ENCODE results near the gene ZNF576. TPM values are rescaled to one million over a fixed set of nuclear protein-coding genes. Genes with fewer than 3 reads are reported as not detected.

ZNF576 gene
- total and polyA plus RNA-seq, 2 of the 13 experiments (the other 11 are each of a cell fraction or from before 2014, with no cell fraction given) = 7.2 to 9.6 TPM

DNA sequence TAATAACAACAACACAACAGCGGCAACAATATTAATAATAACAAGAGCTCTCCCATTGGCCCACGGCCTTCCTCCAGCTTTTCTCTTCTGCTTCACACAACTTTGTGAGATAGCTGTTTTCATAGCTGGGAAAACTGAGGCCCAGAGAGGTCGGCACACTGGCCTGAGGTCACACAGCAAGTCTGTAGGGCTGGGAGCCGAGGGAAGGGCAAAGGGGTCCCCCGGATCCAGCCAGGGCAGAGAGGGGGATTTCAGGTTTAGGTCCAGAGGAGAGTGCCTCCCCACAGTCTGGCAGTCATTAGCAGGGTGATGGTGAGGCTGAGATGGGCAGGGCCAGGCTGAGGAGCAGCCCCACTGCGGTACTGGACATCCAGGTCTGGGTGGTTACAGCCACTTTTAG, 52.2 kb downstream of the ZNF576 start:
- ATAC-seq = no peak
- no peak for DNase-seq (ENCODE audit: low spot score)
- WGBS (ENCODE audit: low lambda C conversion rate) = 96% methylated on average over 6 of the region's 6 CpGs
- Histone ChIP-seq H4K20me1 (ENCODE audit: insufficient read depth, low read length) (no peaks in the 10 kb centered on the region), H3K27ac (ENCODE audit: extremely low read length, insufficient read depth, low read length) (no peak overlapping the region), H3K4me3 (replicated peaks in 1 of 3; ENCODE audit: insufficient read depth in 1 of 3, low read depth in 2 of 3, low read length in 3 of 3) (no peak overlapping the region), H3K9me3 (ENCODE audit: low read length) (no peaks in the 10 kb centered on the region), H3K27me3 (ENCODE audit: control insufficient read depth in 1 of 2, insufficient read depth in 2 of 2, low read length in 2 of 2) (no peaks in the 10 kb centered on the region), H3K79me2 (ENCODE audit: insufficient read depth, low read length) (no peaks in the 10 kb centered on the region), H2AFZ (ENCODE audit: low read length) (no peak overlapping the region), H3K4me1 (ENCODE audit: insufficient read depth, low read length) (peaks cover 8% of the 10 kb centered on the region), H3K9ac (ENCODE audit: insufficient read depth, low read depth, low read length) (no peak overlapping the region), H3K4me2 (ENCODE audit: low read depth, low read length) (no peak overlapping the region), H3K36me3 (replicated peaks in 1 of 2; ENCODE audit: control insufficient read depth in 1 of 2, insufficient read depth in 2 of 2, low read length in 2 of 2) (no peaks in the 10 kb centered on the region)
- no TSS peak for BruUV-seq (replicated peaks)
- no peak for FAIRE-seq
- CTCF ChIA-PET (ENCODE audit: low intra/inter-chr PET ratio, low total read pairs) = no interaction called here
- intact Hi-C loops (cut with micrococcal nuclease; ENCODE audit: unreplicated experiment) = no loop called here
- in situ Hi-C loops (cut with HindIII; ENCODE audit: extremely low pct_ligation_motif_present, low pct_unique_long_range_greater_than_20kb) = no loop called here
- POLR2A ChIA-PET = no interaction called here
- TF ChIP-seq ZNF7 (CRISPR knock-in tag; IDR thresholded peaks at IDR 0.05) (no peak), ZNF768 (CRISPR knock-in tag; IDR thresholded peaks at IDR 0.05) (peak; percentile 97)

DNA sequence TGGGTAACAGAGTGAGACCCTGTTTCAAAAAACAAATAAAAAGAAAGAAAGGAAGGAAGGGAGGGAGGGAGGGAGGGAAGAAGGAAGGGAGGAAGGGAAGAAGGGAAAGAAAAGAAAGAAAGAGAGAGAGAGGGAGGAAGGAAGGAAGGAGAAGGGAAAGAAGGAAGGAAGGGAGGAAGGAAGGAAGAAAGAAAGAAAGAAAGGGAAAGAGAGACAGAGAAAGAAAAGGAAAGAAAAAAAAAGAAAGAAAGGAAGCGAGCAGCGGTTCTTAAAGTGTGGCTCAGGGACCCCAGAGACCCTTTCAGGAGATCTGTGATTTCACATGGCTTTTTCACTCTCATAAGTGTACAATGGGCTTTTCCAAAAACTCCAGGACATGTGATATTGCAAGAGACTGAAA, 53.1 kb downstream of the ZNF576 start:
- Histone ChIP-seq H3K36me3 (replicated peaks in 1 of 2; ENCODE audit: control insufficient read depth in 1 of 2, insufficient read depth in 2 of 2, low read length in 2 of 2) (no peaks in the 10 kb centered on the region), H3K4me1 (ENCODE audit: insufficient read depth, low read length) (peaks cover 8% of the 10 kb centered on the region), H3K27me3 (ENCODE audit: control insufficient read depth in 1 of 2, insufficient read depth in 2 of 2, low read length in 2 of 2) (no peaks in the 10 kb centered on the region), H2AFZ (ENCODE audit: low read length) (no peak overlapping the region), H3K4me2 (ENCODE audit: low read depth, low read length) (no peak overlapping the region), H3K9ac (ENCODE audit: insufficient read depth, low read depth, low read length) (no peak overlapping the region), H3K4me3 (replicated peaks in 1 of 3; ENCODE audit: insufficient read depth in 1 of 3, low read depth in 2 of 3, low read length in 3 of 3) (no peak overlapping the region), H3K9me3 (ENCODE audit: low read length) (no peaks in the 10 kb centered on the region), H4K20me1 (ENCODE audit: insufficient read depth, low read length) (no peaks in the 10 kb centered on the region), H3K79me2 (ENCODE audit: insufficient read depth, low read length) (no peaks in the 10 kb centered on the region), H3K27ac (ENCODE audit: extremely low read length, insufficient read depth, low read length) (no peak overlapping the region)
- TF ChIP-seq POLR2AphosphoS2 (IDR thresholded peaks at IDR 0.05; ENCODE audit: low read depth, low read length) (no peak), TBP (CRISPR knock-in tag; IDR thresholded peaks at IDR 0.05) (no peak), AGO2 (optimal IDR thresholded peaks at IDR 0.05; ENCODE audit: low read depth, low read length) (no peak), IRX3 (CRISPR knock-in tag; IDR thresholded peaks at IDR 0.05; ENCODE audit: borderline replicate concordance, low read depth) (no peak)
- TF ChIP-seq, protein P1, sequence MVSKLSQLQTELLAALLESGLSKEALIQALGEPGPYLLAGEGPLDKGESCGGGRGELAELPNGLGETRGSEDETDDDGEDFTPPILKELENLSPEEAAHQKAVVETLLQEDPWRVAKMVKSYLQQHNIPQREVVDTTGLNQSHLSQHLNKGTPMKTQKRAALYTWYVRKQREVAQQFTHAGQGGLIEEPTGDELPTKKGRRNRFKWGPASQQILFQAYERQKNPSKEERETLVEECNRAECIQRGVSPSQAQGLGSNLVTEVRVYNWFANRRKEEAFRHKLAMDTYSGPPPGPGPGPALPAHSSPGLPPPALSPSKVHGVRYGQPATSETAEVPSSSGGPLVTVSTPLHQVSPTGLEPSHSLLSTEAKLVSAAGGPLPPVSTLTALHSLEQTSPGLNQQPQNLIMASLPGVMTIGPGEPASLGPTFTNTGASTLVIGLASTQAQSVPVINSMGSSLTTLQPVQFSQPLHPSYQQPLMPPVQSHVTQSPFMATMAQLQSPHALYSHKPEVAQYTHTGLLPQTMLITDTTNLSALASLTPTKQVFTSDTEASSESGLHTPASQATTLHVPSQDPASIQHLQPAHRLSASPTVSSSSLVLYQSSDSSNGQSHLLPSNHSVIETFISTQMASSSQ (IDR thresholded peaks at IDR 0.05; ENCODE audit: low read depth) = no peak
- TF ChIP-seq, protein P1 (CRISPR knock-in tag; IDR thresholded peaks at IDR 0.05; ENCODE audit: borderline replicate concordance) = no peak
- TF ChIP-seq, protein P2, sequence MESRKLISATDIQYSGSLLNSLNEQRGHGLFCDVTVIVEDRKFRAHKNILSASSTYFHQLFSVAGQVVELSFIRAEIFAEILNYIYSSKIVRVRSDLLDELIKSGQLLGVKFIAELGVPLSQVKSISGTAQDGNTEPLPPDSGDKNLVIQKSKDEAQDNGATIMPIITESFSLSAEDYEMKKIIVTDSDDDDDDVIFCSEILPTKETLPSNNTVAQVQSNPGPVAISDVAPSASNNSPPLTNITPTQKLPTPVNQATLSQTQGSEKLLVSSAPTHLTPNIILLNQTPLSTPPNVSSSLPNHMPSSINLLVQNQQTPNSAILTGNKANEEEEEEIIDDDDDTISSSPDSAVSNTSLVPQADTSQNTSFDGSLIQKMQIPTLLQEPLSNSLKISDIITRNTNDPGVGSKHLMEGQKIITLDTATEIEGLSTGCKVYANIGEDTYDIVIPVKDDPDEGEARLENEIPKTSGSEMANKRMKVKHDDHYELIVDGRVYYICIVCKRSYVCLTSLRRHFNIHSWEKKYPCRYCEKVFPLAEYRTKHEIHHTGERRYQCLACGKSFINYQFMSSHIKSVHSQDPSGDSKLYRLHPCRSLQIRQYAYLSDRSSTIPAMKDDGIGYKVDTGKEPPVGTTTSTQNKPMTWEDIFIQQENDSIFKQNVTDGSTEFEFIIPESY (CRISPR knock-in tag; IDR thresholded peaks at IDR 0.05) = no peak
- TF ChIP-seq, protein P3, sequence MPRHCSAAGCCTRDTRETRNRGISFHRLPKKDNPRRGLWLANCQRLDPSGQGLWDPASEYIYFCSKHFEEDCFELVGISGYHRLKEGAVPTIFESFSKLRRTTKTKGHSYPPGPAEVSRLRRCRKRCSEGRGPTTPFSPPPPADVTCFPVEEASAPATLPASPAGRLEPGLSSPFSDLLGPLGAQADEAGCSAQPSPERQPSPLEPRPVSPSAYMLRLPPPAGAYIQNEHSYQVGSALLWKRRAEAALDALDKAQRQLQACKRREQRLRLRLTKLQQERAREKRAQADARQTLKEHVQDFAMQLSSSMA (CRISPR knock-in tag; IDR thresholded peaks at IDR 0.05) = no peak
- POLR2A ChIA-PET = no interaction called here
- intact Hi-C loops (cut with micrococcal nuclease; ENCODE audit: unreplicated experiment) = no loop called here
- in situ Hi-C loops (cut with HindIII; ENCODE audit: extremely low pct_ligation_motif_present, low pct_unique_long_range_greater_than_20kb) = no loop called here
- DNase-seq (ENCODE audit: low spot score) (no peak), ATAC-seq (no peak), FAIRE-seq (no peak)
- CTCF ChIA-PET (ENCODE audit: low intra/inter-chr PET ratio, low total read pairs) = no interaction called here
- no TSS peak for BruUV-seq (replicated peaks)
- WGBS (ENCODE audit: low lambda C conversion rate) = 100% methylated on average over 2 of the region's 2 CpGs
